ENCODE data around the gene C1QB. TPM values are rescaled to one million over a fixed set of nuclear protein-coding genes. Genes with fewer than 3 reads are reported as not detected.
"Not testable (repeated sequence)": the region's sequence is repeated elsewhere in the genome, so short reads cannot be mapped to it uniquely, and the experiment has no call there.

The C1QB gene
- total RNA-seq, 1 experiment from 2014 or later, result not detected

- no peak for DNase-seq
- no TSS peak for BruUV-seq (replicated peaks)
- Histone ChIP-seq H3K9me3 (no peaks in the 10 kb centered on the region), H3K4me1 (no peaks in the 10 kb centered on the region), H3K27me3 (replicated peaks; ENCODE audit: control insufficient read depth, insufficient read depth, low read length) (no peaks in the 10 kb centered on the region), H3K4me3 (ENCODE audit: low read depth, low read length) (no peak overlapping the region), H3K36me3 (ENCODE audit: control insufficient read depth, insufficient read depth, low read length) (no peaks in the 10 kb centered on the region)
- H3K4me1 Mint-ChIP-seq (ENCODE audit: low read depth, unreplicated experiment), result no peaks in the 10 kb centered on the region
- no peak overlapping the region for H3K27ac Mint-ChIP-seq (ENCODE audit: unreplicated experiment)
- TF ChIP-seq CTCF (IDR thresholded peaks at IDR 0.05; ENCODE audit: insufficient read depth in 1 of 2, low read depth in 1 of 2, low read length in 1 of 2, severe bottlenecking in 1 of 2, unreplicated experiment in 1 of 2), result no peak
- intact Hi-C loops (cut with micrococcal nuclease; ENCODE audit: unreplicated experiment), result no loop called here
- ChIA-PET CTCF (no interaction called here), POLR2A (no interaction called here)
- no peak overlapping the region for H3K4me3 Mint-ChIP-seq (ENCODE audit: unreplicated experiment)
- H3K27me3 Mint-ChIP-seq (ENCODE audit: insufficient read depth, unreplicated experiment), result peaks cover 3% of the 10 kb centered on the region
- no peaks in the 10 kb centered on the region for H3K36me3 Mint-ChIP-seq (ENCODE audit: insufficient read depth, unreplicated experiment)
- no peaks in the 10 kb centered on the region for H3K9me3 Mint-ChIP-seq (ENCODE audit: unreplicated experiment)
Measured at GRCh38 chr1:22666412-22666811, 13.4 kb downstream of the C1QB start.

GRCh38 chr1:22668840-22669239 is 15.8 kb downstream of the C1QB start:
- H3K4me1 ChIP-seq; CTCF ChIA-PET; H3K9me3 ChIP-seq; POLR2A ChIA-PET; H3K36me3 ChIP-seq (ENCODE audit: control insufficient read depth, insufficient read depth, low read length); H3K4me1 Mint-ChIP-seq (ENCODE audit: low read depth, unreplicated experiment); H3K36me3 Mint-ChIP-seq (ENCODE audit: insufficient read depth, unreplicated experiment); BruUV-seq (replicated peaks); H3K27me3 ChIP-seq (replicated peaks; ENCODE audit: control insufficient read depth, insufficient read depth, low read length); H3K4me3 ChIP-seq (ENCODE audit: low read depth, low read length); H3K27me3 Mint-ChIP-seq (ENCODE audit: insufficient read depth, unreplicated experiment); H3K9me3 Mint-ChIP-seq (ENCODE audit: unreplicated experiment); H3K27ac Mint-ChIP-seq (ENCODE audit: unreplicated experiment); DNase-seq; H3K4me3 Mint-ChIP-seq (ENCODE audit: unreplicated experiment); intact Hi-C loops (cut with micrococcal nuclease; ENCODE audit: unreplicated experiment): not testable (repeated sequence)

- CTCF ChIA-PET, result interaction anchor here (1.8 kb wide), 1 partner anchor 34 kb away, joined by 3 read pairs; no protein-coding TSS in a partner anchor
- no TSS peak for BruUV-seq (replicated peaks)
- no peak overlapping the region for H3K27ac Mint-ChIP-seq (ENCODE audit: unreplicated experiment)
Measured at GRCh38 chr1:22670352-22670975, 17.4 kb downstream of the C1QB start.

More at GRCh38 chr1:22670352-22670975, 17.4 kb downstream of the C1QB start:
- intact Hi-C loops (cut with micrococcal nuclease; ENCODE audit: unreplicated experiment), result no loop called here
- Histone ChIP-seq H3K27me3 (replicated peaks; ENCODE audit: control insufficient read depth, insufficient read depth, low read length) (no peaks in the 10 kb centered on the region), H3K4me3 (ENCODE audit: low read depth, low read length) (no peak overlapping the region), H3K9me3 (no peaks in the 10 kb centered on the region), H3K4me1 (no peaks in the 10 kb centered on the region), H3K36me3 (ENCODE audit: control insufficient read depth, insufficient read depth, low read length) (no peaks in the 10 kb centered on the region)
- TF ChIP-seq CTCF (IDR thresholded peaks at IDR 0.05; ENCODE audit: insufficient read depth in 1 of 2, low read depth in 1 of 2, low read length in 1 of 2, severe bottlenecking in 1 of 2, unreplicated experiment in 1 of 2), result no peak
- Mint-ChIP-seq H3K4me3 (ENCODE audit: unreplicated experiment) (no peak overlapping the region), H3K27me3 (ENCODE audit: insufficient read depth, unreplicated experiment) (peaks cover 3% of the 10 kb centered on the region), H3K36me3 (ENCODE audit: insufficient read depth, unreplicated experiment) (no peaks in the 10 kb centered on the region), H3K4me1 (ENCODE audit: low read depth, unreplicated experiment) (no peaks in the 10 kb centered on the region), H3K9me3 (ENCODE audit: unreplicated experiment) (no peaks in the 10 kb centered on the region)
- POLR2A ChIA-PET, result no interaction called here
- DNase-seq, result no peak

Measured in Caco-2 (cell line).